ENCODE measurements around the gene GJA4.

Gene GJA4

DNA sequence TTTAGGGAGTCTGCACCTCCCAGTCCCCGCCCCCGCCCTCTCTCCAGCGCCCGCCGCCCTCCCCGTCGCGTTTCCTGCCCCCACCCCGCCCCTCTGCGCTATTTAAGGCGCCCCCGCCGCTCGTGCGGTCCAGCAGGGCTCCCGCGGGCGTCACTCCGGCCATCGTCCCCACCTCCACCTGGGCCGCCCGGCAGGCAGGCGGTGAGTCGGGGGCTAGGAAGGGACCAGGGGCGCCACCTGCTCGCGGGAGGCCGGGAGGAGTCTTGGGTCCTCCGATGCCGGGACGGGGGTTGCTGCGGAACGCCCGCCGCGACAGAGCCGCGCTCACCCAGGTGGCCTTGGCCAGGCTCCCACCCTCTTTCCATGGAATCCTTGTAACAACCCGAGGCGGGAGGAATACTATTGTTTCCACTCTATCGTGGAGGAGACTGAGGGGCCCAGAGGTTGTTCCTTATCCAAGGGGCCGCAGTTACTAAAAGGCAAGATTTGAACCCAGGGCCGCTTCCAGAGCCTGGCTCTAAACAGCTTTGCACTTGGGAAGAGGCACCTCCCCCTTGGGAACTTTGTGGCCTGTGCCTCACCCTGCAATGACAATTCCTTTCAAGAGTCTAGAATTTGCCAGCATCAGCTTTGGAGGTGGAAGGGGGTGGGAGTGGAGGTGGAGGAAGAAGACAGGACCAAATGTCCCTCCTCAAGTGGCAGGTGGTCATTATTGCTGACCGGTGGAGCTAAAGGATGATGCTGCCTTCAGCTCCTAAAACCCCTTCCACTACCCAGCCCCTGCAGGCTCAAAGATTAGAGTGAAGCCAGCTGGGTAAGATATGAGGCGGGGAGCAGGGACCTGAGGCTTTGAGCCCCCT is at the start of gene GJA4:
GJA4 (plus strand) TSS at position 132 of the 860 bp plus-strand sequence. CDS start 1,215 bp downstream, outside the sequence.
- no peak within 1 kb of the TSS for H3K4me3 ChIP-seq (ENCODE audit: low read depth, low read length)
- ChIA-PET POLR2A (no interaction called here), CTCF (no interaction called here)
- no peak for DNase-seq (ENCODE audit: low read depth, low spot score)
- TF ChIP-seq, protein P1, sequence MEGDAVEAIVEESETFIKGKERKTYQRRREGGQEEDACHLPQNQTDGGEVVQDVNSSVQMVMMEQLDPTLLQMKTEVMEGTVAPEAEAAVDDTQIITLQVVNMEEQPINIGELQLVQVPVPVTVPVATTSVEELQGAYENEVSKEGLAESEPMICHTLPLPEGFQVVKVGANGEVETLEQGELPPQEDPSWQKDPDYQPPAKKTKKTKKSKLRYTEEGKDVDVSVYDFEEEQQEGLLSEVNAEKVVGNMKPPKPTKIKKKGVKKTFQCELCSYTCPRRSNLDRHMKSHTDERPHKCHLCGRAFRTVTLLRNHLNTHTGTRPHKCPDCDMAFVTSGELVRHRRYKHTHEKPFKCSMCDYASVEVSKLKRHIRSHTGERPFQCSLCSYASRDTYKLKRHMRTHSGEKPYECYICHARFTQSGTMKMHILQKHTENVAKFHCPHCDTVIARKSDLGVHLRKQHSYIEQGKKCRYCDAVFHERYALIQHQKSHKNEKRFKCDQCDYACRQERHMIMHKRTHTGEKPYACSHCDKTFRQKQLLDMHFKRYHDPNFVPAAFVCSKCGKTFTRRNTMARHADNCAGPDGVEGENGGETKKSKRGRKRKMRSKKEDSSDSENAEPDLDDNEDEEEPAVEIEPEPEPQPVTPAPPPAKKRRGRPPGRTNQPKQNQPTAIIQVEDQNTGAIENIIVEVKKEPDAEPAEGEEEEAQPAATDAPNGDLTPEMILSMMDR (IDR thresholded peaks at IDR 0.05; ENCODE audit: insufficient read depth, low read length, missing control alignments) = no peak

DNA sequence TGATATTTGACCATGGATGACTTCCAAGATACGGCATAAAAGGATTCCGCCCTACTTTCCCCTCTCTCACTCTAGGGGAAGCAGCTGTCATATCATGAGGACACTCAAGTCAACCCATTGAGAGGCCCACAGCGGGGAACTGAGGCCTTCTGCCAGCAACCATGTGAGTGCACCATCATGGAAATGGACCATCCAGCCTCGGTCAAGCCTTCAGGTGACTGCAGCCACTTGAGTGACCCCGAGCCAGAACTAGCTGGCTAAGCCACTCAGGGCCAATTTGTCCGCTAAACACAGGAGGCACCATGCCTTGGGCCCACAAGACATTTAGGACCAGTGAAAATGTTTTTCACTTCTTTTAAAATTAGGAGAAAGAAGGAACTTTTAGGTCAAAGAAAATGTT is 49.0 kb upstream of the GJA4 start:
- ChIA-PET POLR2A (no interaction called here), CTCF (interaction anchor here (0.8 to 4.0 kb wide), 17 partner anchors 7 to 1149 kb away, joined by 3 to 40 read pairs (median 4); partner anchors contain the start of gene GJB5)
- no peak overlapping the region for H3K4me3 ChIP-seq (ENCODE audit: low read depth, low read length)
- no peak for DNase-seq (ENCODE audit: low read depth, low spot score)
- TF ChIP-seq, protein P1 (IDR thresholded peaks at IDR 0.05; ENCODE audit: insufficient read depth, low read length, missing control alignments) = no peak

DNA sequence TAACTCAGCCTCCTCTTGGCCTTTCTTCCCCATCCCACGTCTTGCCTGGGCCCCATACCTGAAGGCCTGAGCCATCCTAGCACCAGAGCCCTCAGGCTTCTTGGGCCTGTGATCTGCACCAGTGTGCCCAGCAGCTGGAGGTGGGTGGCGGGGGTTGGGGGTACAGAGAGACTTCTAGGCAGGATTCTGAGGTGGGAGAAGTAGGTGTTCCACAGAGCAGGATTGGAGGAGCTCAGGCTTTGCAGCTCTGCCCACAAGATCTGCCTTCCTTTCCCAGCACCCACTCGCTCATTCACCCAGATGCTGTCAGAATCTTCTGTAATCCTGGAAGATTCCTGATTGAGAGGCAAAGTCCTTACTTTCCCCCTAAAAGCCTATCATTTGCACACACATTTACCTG is 47.9 kb upstream of the GJA4 start:
- TF ChIP-seq, protein P1 (IDR thresholded peaks at IDR 0.05; ENCODE audit: insufficient read depth, low read length, missing control alignments) = no peak
- H3K4me3 ChIP-seq (ENCODE audit: low read depth, low read length) = no peak overlapping the region
- ChIA-PET CTCF (interaction anchor here (0.8 to 4.0 kb wide), 7 partner anchors 9 to 1150 kb away, joined by 3 to 40 read pairs (median 6); partner anchors contain the start of gene GJB5), POLR2A (no interaction called here)
- DNase-seq (ENCODE audit: low read depth, low spot score) = no peak

DNA sequence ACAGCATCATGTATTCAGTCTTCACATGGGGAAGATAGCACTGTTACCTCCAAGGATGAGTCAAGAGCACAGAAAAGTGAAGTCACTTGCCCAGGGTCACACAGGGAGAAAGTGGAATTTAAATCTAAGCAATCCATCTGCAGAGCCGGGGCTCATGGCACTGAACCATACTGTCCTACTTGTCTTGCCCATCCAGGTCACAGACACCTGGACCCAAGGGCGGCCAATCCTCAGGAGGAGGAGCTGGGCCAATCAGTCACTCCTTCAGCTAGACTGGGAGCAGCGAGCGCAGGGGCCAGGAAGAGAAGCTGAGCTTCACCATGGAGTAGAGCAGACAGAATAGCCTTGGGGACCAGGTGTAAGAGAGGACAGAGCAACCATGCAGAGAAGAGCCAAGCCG is 47.1 kb upstream of the GJA4 start:
- H3K4me3 ChIP-seq (ENCODE audit: low read depth, low read length) = no peak overlapping the region
- DNase-seq (ENCODE audit: low read depth, low spot score) = no peak
- CTCF ChIA-PET = interaction anchor here (1.0 to 1.1 kb wide), 2 partner anchors 18 to 1010 kb away, joined by 3 read pairs; no protein-coding TSS in a partner anchor
- TF ChIP-seq, protein P1 (IDR thresholded peaks at IDR 0.05; ENCODE audit: insufficient read depth, low read length, missing control alignments) = no peak
- POLR2A ChIA-PET = no interaction called here

DNA sequence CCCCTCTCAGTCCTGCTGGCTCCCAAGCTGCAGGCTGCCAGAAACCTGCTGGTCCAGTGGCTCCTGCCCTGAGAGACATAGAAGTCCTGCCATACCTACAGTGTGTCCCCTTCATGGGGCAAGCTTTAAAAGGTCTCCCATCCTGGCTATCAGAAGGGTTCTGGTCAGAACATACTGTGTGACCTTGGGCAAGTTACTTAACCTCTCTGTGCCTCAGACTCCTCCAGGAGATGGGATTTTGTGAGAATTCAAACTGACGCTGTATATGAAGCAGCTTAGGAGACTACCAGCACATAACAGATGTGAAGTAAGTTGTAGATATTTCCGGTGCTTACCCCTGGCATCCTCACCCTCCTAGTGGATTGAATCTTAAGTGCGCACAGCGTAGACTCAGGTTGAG is 46.7 kb upstream of the GJA4 start:
- POLR2A ChIA-PET = no interaction called here
- CTCF ChIA-PET = interaction anchor here (1.0 to 1.3 kb wide), 3 partner anchors 18 to 1115 kb away, joined by 3 to 4 read pairs (median 3); no protein-coding TSS in a partner anchor
- no peak overlapping the region for H3K4me3 ChIP-seq (ENCODE audit: low read depth, low read length)
- no peak for DNase-seq (ENCODE audit: low read depth, low spot score)
- TF ChIP-seq, protein P1 (IDR thresholded peaks at IDR 0.05; ENCODE audit: insufficient read depth, low read length, missing control alignments) = no peak
